K562 (cell line): ENCODE data around the gene PPEF2. TPM values are rescaled to one million over a fixed set of nuclear protein-coding genes. Genes with fewer than 3 reads are reported as not detected.
A peak's percentile ranks its signal among the peaks of the same experiment; 100 is the strongest.

Source experiments
- CTCF ChIP-seq, 3 experiments: IDR thresholded peaks in 2 of 3; conservative IDR thresholded peaks in 1 of 3; 2 replicates each; pipeline ENCODE4 v1.5.1; 2011 to 2012; ENCODE audit warnings: low read length in 3 of 3, mild to moderate bottlenecking in 3 of 3, control low read depth in 2 of 3, improper control_type of control experiment in 1 of 3, inconsistent platforms in 1 of 3, low read depth in 1 of 3, mixed read lengths in 1 of 3, moderate library complexity in 1 of 3; ENCODE audit not compliant: insufficient read depth in 2 of 3
- FUS ChIP-seq: fragments of 200-400 bp; formaldehyde crosslinking; optimal IDR thresholded peaks from 2 replicates; pipeline ENCODE3; 2017; ENCODE audit warnings: low read depth, low read length
- HDAC1 ChIP-seq, 2 experiments: fragments of 450-650 bp; IDR thresholded peaks; 2 replicates each; pipeline ENCODE4 v1.6.1; 2016 to 2017; ENCODE audit warnings: inconsistent platforms in 1 of 2, mild to moderate bottlenecking in 1 of 2, moderate library complexity in 1 of 2
- HLTF ChIP-seq: fragments of 450-650 bp; IDR thresholded peaks from 2 replicates; pipeline ENCODE4 v1.6.1; 2016
- IRF2 ChIP-seq: sonication (generic); formaldehyde crosslinking; IDR thresholded peaks from 2 replicates; pipeline ENCODE4 v1.8.1; 2022; ENCODE audit warnings: mild to moderate bottlenecking, missing genetic modification reagents
- KLF10 ChIP-seq: fragments of 250-450 bp; sonication (Bioruptor Pico); IDR thresholded peaks from 2 replicates; pipeline ENCODE4 v1.6.1; 2021; ENCODE audit warnings: matching md5 sums
- MECOM ChIP-seq: fragments of 250-450 bp; sonication (Bioruptor Pico); IDR thresholded peaks from 2 replicates; pipeline ENCODE4 v1.8.0; 2022; ENCODE audit warnings: inconsistent platforms
- MXI1 ChIP-seq: IDR thresholded peaks from 2 replicates; pipeline ENCODE4 v1.6.1; 2011; ENCODE audit warnings: low read depth, mild to moderate bottlenecking, improper control_type of control experiment, low read length
- NR1H2 ChIP-seq: sonication (generic); formaldehyde crosslinking; IDR thresholded peaks from 2 replicates; pipeline ENCODE4 v1.4.0; 2020; ENCODE audit warnings: mild to moderate bottlenecking, missing genetic modification reagents
- POLR2A ChIP-seq: fragments of 450-650 bp; conservative IDR thresholded peaks from 2 replicates; pipeline ENCODE4 v1.6.1; 2016
- PRPF4 ChIP-seq: fragments of 200-400 bp; formaldehyde crosslinking; IDR thresholded peaks from one replicate; pipeline ENCODE4 v1.6.1; 2017; ENCODE audit warnings: low read length, low read depth, mild to moderate bottlenecking; ENCODE audit not compliant: insufficient read depth, poor library complexity, severe bottlenecking
- RREB1 ChIP-seq: fragments of 250-450 bp; sonication (Bioruptor Pico); IDR thresholded peaks from 2 replicates; pipeline ENCODE4 v1.4.0; 2020
- SNRNP70 ChIP-seq: fragments of 200-400 bp; formaldehyde crosslinking; optimal IDR thresholded peaks from 2 replicates; pipeline ENCODE3; 2017; ENCODE audit warnings: low read depth, low read length
- SRSF9 ChIP-seq: fragments of 200-400 bp; formaldehyde crosslinking; IDR thresholded peaks from 2 replicates; pipeline ENCODE4 v1.6.1; 2017; ENCODE audit warnings: low read depth, low read length, borderline replicate concordance
- TARDBP ChIP-seq: fragments of 450-650 bp; IDR thresholded peaks from 2 replicates; pipeline ENCODE4 v1.6.1; 2016
- TEAD2 ChIP-seq: fragments of 450-650 bp; IDR thresholded peaks from 2 replicates; pipeline ENCODE4 v1.6.1; 2016; ENCODE audit warnings: missing genetic modification characterization, control low read depth, missing compliant biosample characterization
- XRCC3 ChIP-seq: fragments of 450-650 bp; IDR thresholded peaks from 2 replicates; pipeline ENCODE4 v1.6.1; 2017; ENCODE audit warnings: mild to moderate bottlenecking, moderate library complexity
- YY1 ChIP-seq, 3 experiments: IDR thresholded peaks; 2 replicates each; pipeline ENCODE4 v1.6.1; 2011; ENCODE audit warnings: low read length in 2 of 3, mild to moderate bottlenecking in 2 of 3, moderate library complexity in 2 of 3, borderline replicate concordance in 1 of 3, control low read depth in 1 of 3, low read depth in 1 of 3; ENCODE audit not compliant: insufficient read depth in 3 of 3, insufficient replicate concordance in 2 of 3, control insufficient read depth in 1 of 3, insufficient read length in 1 of 3; ENCODE audit errors: extremely low read depth in 1 of 3
- ZFPM2 ChIP-seq: fragments of 250-450 bp; sonication (Bioruptor Pico); IDR thresholded peaks from 2 replicates; pipeline ENCODE4 v1.5.1; 2022; ENCODE audit warnings: mild to moderate bottlenecking
- ZNF146 ChIP-seq: IDR thresholded peaks from one replicate; pipeline ENCODE4 v1.6.1; 2018; ENCODE audit warnings: missing compliant biosample characterization; ENCODE audit not compliant: unreplicated experiment
- ZNF253 ChIP-seq: fragments of 250-450 bp; sonication (Bioruptor Pico); conservative IDR thresholded peaks from 2 replicates; pipeline ENCODE4 v1.6.1; 2021; ENCODE audit warnings: mild to moderate bottlenecking
- ZNF347 ChIP-seq: fragments of 450-650 bp; formaldehyde crosslinking; IDR thresholded peaks from 2 replicates; pipeline ENCODE4 v1.4.0; 2020; ENCODE audit warnings: low read depth, mild to moderate bottlenecking, moderate library complexity
- ZNF384 ChIP-seq: IDR thresholded peaks from 2 replicates; pipeline ENCODE4 v1.6.1; 2012; ENCODE audit warnings: low read depth, low read length, improper control_type of control experiment
- ZNF644 ChIP-seq: fragments of 200-800 bp; sonication (Bioruptor generic); IDR thresholded peaks from 2 replicates; pipeline ENCODE4 v1.6.1; 2016; ENCODE audit warnings: low read depth, missing genetic modification characterization, missing compliant biosample characterization
- polyA plus RNA-seq, 8 experiments: library from polyadenylated mRNA; depleted of rRNA in 4 of 8; stranded (reverse) in 5 of 8; unstranded in 3 of 8; fragments of >200 nt; fragmentation: Nextera tagmentation in 2 of 8; fragmentation: Illumina TruSeq in 1 of 8; extraction: Ambion mirVana in 2 of 8; extraction: Trizol in 1 of 8; gene quantifications; 2 replicates each; pipeline versions ENCODE4 v1.2.1 to v1.2.3, GENCODE V29; 2011 to 2014; ENCODE audit warnings: inconsistent platforms in 1 of 8, missing spikeins in 1 of 8
- total RNA-seq, 7 experiments: library from RNA; depleted of rRNA in 6 of 7; stranded (reverse); fragments of >200 nt in 6 of 7; fragmentation: Illumina TruSeq in 2 of 7; extraction: Trizol in 2 of 7; gene quantifications; 2 replicates each; pipeline versions ENCODE4 v1.2.1 to v1.2.3, GENCODE V29; 2011 to 2021; ENCODE audit warnings: low replicate concordance in 1 of 7

PPEF2 gene
- total and polyA plus RNA-seq, 9 of the 15 experiments (the other 6 are each of a cell fraction or from before 2014, with no cell fraction given), result not detected

GRCh38 chr4:75940692-75941253, 38.5 kb upstream of the PPEF2 start, which contains the start of gene NAAA (continued):
- TF ChIP-seq CTCF (IDR thresholded peaks at IDR 0.05 in 2 of 3, conservative IDR thresholded peaks at IDR 0.05 in 1 of 3; ENCODE audit: insufficient read depth in 2 of 3, low read depth in 1 of 3, low read length in 3 of 3) (0 out of 6 replicates have a peak, but pooled peaks of 1 of the 3 experiments have one; percentile 1), ZNF644 (tag) (no peak), KLF10 (CRISPR knock-in tag) (no peak), SNRNP70 (no peak), MXI1 (no peak), SRSF9 (no peak), HDAC1 (IDR thresholded peaks at IDR 0.05) (no peak; a peak in 2 of 4 replicates), MECOM (CRISPR knock-in tag) (no peak), XRCC3 (no peak), POLR2A (0 out of 2 replicates have a peak, but pooled peaks have one; percentile 18), ZNF384 (no peak), ZNF253 (CRISPR knock-in tag) (no peak), TARDBP (no peak), PRPF4 (no peak), NR1H2 (CRISPR knock-in tag) (no peak), ZNF347 (CRISPR knock-in tag) (no peak), ZNF146 (CRISPR knock-in tag) (no peak), RREB1 (CRISPR knock-in tag) (no peak), IRF2 (no peak), HLTF (no peak), TEAD2 (tag) (no peak), ZFPM2 (CRISPR knock-in tag) (no peak), FUS (no peak), YY1 (IDR thresholded peaks at IDR 0.05; ENCODE audit: borderline replicate concordance in 1 of 3, control insufficient read depth in 1 of 3, extremely low read depth in 1 of 3, insufficient read depth in 3 of 3, insufficient read length in 1 of 3, insufficient replicate concordance in 2 of 3, low read depth in 1 of 3, low read length in 2 of 3) (peak in 1 of 3 experiments; percentile 26)
